CD14-positive monocyte (primary cell): ENCODE measurements around the gene EML1. TPM values are rescaled to one million over a fixed set of nuclear protein-coding genes. Genes with fewer than 3 reads are reported as not detected.

Experiments used
- DNase-seq, 3 donors: peaks; one replicate each; pipeline ENCODE4 v3.0.0-alpha.2; 2011 to 2022
- H2AFZ ChIP-seq: 2 replicates; pipeline ENCODE4 v1.6.0; 2012; ENCODE audit warnings: mild to moderate bottlenecking, low read depth, low read length, inconsistent platforms; ENCODE audit not compliant: insufficient read depth, poor library complexity, severe bottlenecking
- H3K27ac ChIP-seq, 2 donors: 1 replicate in 1 of 2; 2 replicates in 1 of 2; pipeline ENCODE4 v1.5.1; 2012 to 2013; ENCODE audit warnings: low read length in 2 of 2, control low read depth in 1 of 2, inconsistent platforms in 1 of 2, low read depth in 1 of 2, mild to moderate bottlenecking in 1 of 2
- H3K27me3 ChIP-seq, 2 donors: one replicate each; pipeline versions ENCODE4 v1.6.0 to v1.6.1; 2011 to 2013; ENCODE audit warnings: low read length in 2 of 2; ENCODE audit not compliant: control insufficient read depth in 2 of 2, insufficient read depth in 2 of 2
- H3K36me3 ChIP-seq, 2 donors: replicated peaks in 1 of 2; 1 replicate in 1 of 2; 2 replicates in 1 of 2; pipeline versions ENCODE4 v1.5.1 to v1.6.1; 2012 to 2013; ENCODE audit warnings: low read length in 2 of 2, control low read depth in 1 of 2, inconsistent platforms in 1 of 2, mild to moderate bottlenecking in 1 of 2; ENCODE audit not compliant: insufficient read depth in 2 of 2, control insufficient read depth in 1 of 2
- H3K4me1 ChIP-seq, 2 donors: 1 replicate in 1 of 2; 2 replicates in 1 of 2; pipeline versions ENCODE4 v1.5.1 to v1.6.1; 2012 to 2013; ENCODE audit warnings: low read length in 2 of 2, control low read depth in 1 of 2, inconsistent platforms in 1 of 2, mild to moderate bottlenecking in 1 of 2, moderate library complexity in 1 of 2; ENCODE audit not compliant: insufficient read depth in 2 of 2, control insufficient read depth in 1 of 2
- H3K4me2 ChIP-seq: replicated peaks from 2 replicates; pipeline ENCODE3; 2012; ENCODE audit warnings: low read length, moderate library complexity, mild to moderate bottlenecking; ENCODE audit not compliant: poor library complexity, severe bottlenecking; ENCODE audit errors: extremely low read depth
- H3K4me3 ChIP-seq, 3 experiments: fragments of 200-600 bp in 1 of 3; sonication (generic) in 1 of 3; replicated peaks in 1 of 3; 1 replicate in 2 of 3; 2 replicates in 1 of 3; pipeline ENCODE4 v1.5.1; 2011 to 2013; ENCODE audit warnings: low read length in 3 of 3, mild to moderate bottlenecking in 3 of 3, control low read depth in 2 of 3, low read depth in 2 of 3, inconsistent platforms in 1 of 3, moderate library complexity in 1 of 3
- H3K79me2 ChIP-seq: 2 replicates; pipeline ENCODE4 v1.6.0; 2012; ENCODE audit warnings: mild to moderate bottlenecking, control low read depth, inconsistent platforms, low read length, moderate library complexity; ENCODE audit not compliant: insufficient read depth
- H3K9ac ChIP-seq: 2 replicates; pipeline ENCODE4 v1.6.0; 2017; ENCODE audit warnings: low read length, mild to moderate bottlenecking; ENCODE audit not compliant: insufficient read depth, poor library complexity, severe bottlenecking
- H3K9me3 ChIP-seq, 2 donors: replicated peaks in 1 of 2; 1 replicate in 1 of 2; 2 replicates in 1 of 2; pipeline versions ENCODE4 v1.5.1 to v1.6.1; 2012 to 2013; ENCODE audit warnings: low read length in 2 of 2, control low read depth in 1 of 2; ENCODE audit not compliant: control insufficient read depth in 1 of 2, insufficient read depth in 1 of 2
- H4K20me1 ChIP-seq: 2 replicates; pipeline ENCODE4 v1.6.0; 2012; ENCODE audit warnings: mild to moderate bottlenecking, low read length, control low read depth, moderate library complexity; ENCODE audit not compliant: insufficient read depth
- H3K27ac Mint-ChIP-seq, 7 donors: one replicate each; pipeline ENCODE4 v1.8.0; 2020; ENCODE audit warnings: mild to moderate bottlenecking in 7 of 7, mixed read lengths in 7 of 7, moderate library complexity in 6 of 7, inconsistent platforms in 2 of 7
- H3K27me3 Mint-ChIP-seq, 3 donors: one replicate each; pipeline ENCODE4 v1.8.0; 2021 to 2022; ENCODE audit warnings: low read depth in 3 of 3, mild to moderate bottlenecking in 3 of 3, mixed read lengths in 3 of 3, moderate library complexity in 3 of 3, inconsistent platforms in 1 of 3
- H3K36me3 Mint-ChIP-seq, 2 donors: one replicate each; pipeline ENCODE4 v1.8.0; 2020; ENCODE audit warnings: mixed read lengths in 2 of 2, inconsistent platforms in 1 of 2, mild to moderate bottlenecking in 1 of 2
- H3K4me1 Mint-ChIP-seq: one replicate; pipeline ENCODE4 v1.8.0; 2020; ENCODE audit warnings: mild to moderate bottlenecking, mixed read lengths
- H3K4me3 Mint-ChIP-seq, 2 donors: one replicate each; pipeline ENCODE4 v1.8.0; 2020; ENCODE audit warnings: mild to moderate bottlenecking in 2 of 2, mixed read lengths in 2 of 2, moderate library complexity in 1 of 2
- H3K9me3 Mint-ChIP-seq, 7 donors: one replicate each; pipeline ENCODE4 v1.8.0; 2020 to 2022; ENCODE audit warnings: mixed read lengths in 7 of 7, mild to moderate bottlenecking in 6 of 7, moderate library complexity in 6 of 7, inconsistent platforms in 2 of 7
- CTCF ChIP-seq: fragments of 200-600 bp; IDR thresholded peaks from one replicate; pipeline ENCODE4 v1.8.0; 2022; ENCODE audit warnings: antibody characterized with exemption, mild to moderate bottlenecking
- WGBS: methylation state at CpG from one replicate; pipeline ENCODE4 v1.1.5; 2013; ENCODE audit warnings: missing lambda C conversion rate; ENCODE audit not compliant: insufficient coverage; 5-methylcytosine and 5-hydroxymethylcytosine counted together
- intact Hi-C, 2 donors: fragments of 100-400 bp; cut with micrococcal nuclease; formaldehyde crosslinking; loops; one replicate each; pipeline versions ENCODE4 v1.15.0 to v1.15.1; 2023
- polyA plus RNA-seq, 3 donors: library from polyadenylated mRNA; depleted of rRNA in 1 of 3; unstranded in 2 of 3; stranded (reverse) in 1 of 3; fragments of 300-500 nt in 2 of 3; fragments of >200 nt in 1 of 3; fragmentation: Illumina TruSeq in 2 of 3; gene quantifications; 1 replicate in 2 of 3; 2 replicates in 1 of 3; pipeline ENCODE4 v1.2.3, GENCODE V29; 2012 to 2021

EML1 gene
- polyA plus RNA-seq, 3 donors, result not detected

- Mint-ChIP-seq H3K4me1 (no peaks in the 10 kb centered on the region), H3K9me3 (peaks cover 0 to 2% (median 0%) of the 10 kb centered on the region in 7 donors), H3K27me3 (peaks cover 7 to 20% (median 12%) of the 10 kb centered on the region in 3 donors), H3K27ac (no peak overlapping the region), H3K36me3 (no peaks in the 10 kb centered on the region), H3K4me3 (no peak overlapping the region)
- no peaks in the 10 kb centered on the region for H3K4me1 ChIP-seq
- H3K79me2 ChIP-seq, result no peaks in the 10 kb centered on the region
- H3K36me3 ChIP-seq, result no peaks in the 10 kb centered on the region
- H2AFZ ChIP-seq, result no peak overlapping the region
- H3K27me3 ChIP-seq, result no peaks in the 10 kb centered on the region
- H3K9ac ChIP-seq, result no peak overlapping the region
- DNase-seq, result no peak
- no peak for TF ChIP-seq CTCF
- intact Hi-C loops, result no loop called here
- 100% methylated on average over 1 of the region's 4 CpGs for WGBS
- H3K4me2 ChIP-seq, result no peak overlapping the region
- no peak overlapping the region for H3K27ac ChIP-seq
- H3K4me3 ChIP-seq, result no peak overlapping the region
- H3K9me3 ChIP-seq, result no peaks in the 10 kb centered on the region
- no peaks in the 10 kb centered on the region for H4K20me1 ChIP-seq
Measured at GRCh38 chr14:99921425-99921824, 128.2 kb downstream of the EML1 start.

DNA sequence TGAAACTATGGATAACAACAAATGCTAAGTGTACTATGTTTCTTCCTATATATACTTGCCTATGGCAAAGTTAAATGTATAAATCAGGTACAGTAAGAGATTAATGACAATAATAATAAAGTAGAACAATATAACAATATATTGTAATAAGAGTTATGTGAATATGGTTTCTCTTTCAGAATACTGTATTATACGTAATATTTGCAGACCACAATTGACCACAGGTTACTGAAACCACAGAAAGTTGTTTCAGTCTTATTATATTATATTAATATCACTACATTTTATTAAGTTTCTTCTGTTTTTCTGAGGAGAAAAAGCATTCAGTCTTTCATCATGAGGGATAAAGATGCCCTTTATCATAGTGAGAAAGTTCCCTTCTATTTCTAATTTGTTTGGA, 131.2 kb downstream of the EML1 start:
- DNase-seq, result no peak
- no peaks in the 10 kb centered on the region for H3K9me3 ChIP-seq
- H3K4me3 ChIP-seq, result no peak overlapping the region
- Mint-ChIP-seq H3K36me3 (no peaks in the 10 kb centered on the region), H3K27me3 (peaks cover 7 to 18% (median 13%) of the 10 kb centered on the region in 3 donors), H3K4me1 (no peaks in the 10 kb centered on the region), H3K4me3 (no peak overlapping the region), H3K9me3 (peaks cover 0 to 3% (median 2%) of the 10 kb centered on the region in 7 donors), H3K27ac (no peak overlapping the region)
- WGBS, result no CpG with 5 or more reads among the region's 1 CpG
- no peaks in the 10 kb centered on the region for H3K4me1 ChIP-seq
- H3K27me3 ChIP-seq, result no peaks in the 10 kb centered on the region
- no peaks in the 10 kb centered on the region for H3K36me3 ChIP-seq
- intact Hi-C loops, result no loop called here
- H4K20me1 ChIP-seq, result no peaks in the 10 kb centered on the region
- no peaks in the 10 kb centered on the region for H3K79me2 ChIP-seq
- H3K4me2 ChIP-seq, result no peak overlapping the region
- no peak overlapping the region for H3K27ac ChIP-seq
- H2AFZ ChIP-seq, result no peak overlapping the region
- no peak for TF ChIP-seq CTCF
- no peak overlapping the region for H3K9ac ChIP-seq
